DMS153 treated with DMSO at 0.1 percent for 48 hours (cell line): ENCODE results near the gene TMIGD1.
A peak's percentile ranks its signal among the peaks of the same experiment; 100 is the strongest.
"Not testable (repeated sequence)": the region's sequence is repeated elsewhere in the genome, so short reads cannot be mapped to it uniquely, and the experiment has no call there.

Experiments
- DNase-seq: peaks from one replicate; lab custom pipeline; 2025; ENCODE audit not compliant: unreplicated experiment; lab: John Stamatoyannopoulos, UW

TMIGD1 gene

GRCh38 chr17:30358055-30358760 is 24.4 kb upstream of the TMIGD1 start:
- DNase-seq: no peak

- no peak for DNase-seq
These were observed 23.6 kb upstream of the TMIGD1 start for GRCh38 chr17:30357476-30357875.

- DNase-seq: no peak
These were observed 20.8 kb upstream of the TMIGD1 start for GRCh38 chr17:30354701-30355100.

- DNase-seq: no peak
These were observed 18.5 kb upstream of the TMIGD1 start for GRCh38 chr17:30352240-30352814.

GRCh38 chr17:30351735-30352134 is 17.9 kb upstream of the TMIGD1 start:
- no peak for DNase-seq

GRCh38 chr17:30351263-30351662 is 17.4 kb upstream of the TMIGD1 start:
- not testable (repeated sequence) for DNase-seq

GRCh38 chr17:30349252-30349651 is 15.4 kb upstream of the TMIGD1 start:
- no peak for DNase-seq

- no peak for DNase-seq
These were observed 13.6 kb upstream of the TMIGD1 start for GRCh38 chr17:30347488-30347887.

GRCh38 chr17:30346221-30346795 is 12.5 kb upstream of the TMIGD1 start:
- DNase-seq: no peak

- no peak for DNase-seq
These were observed 11.7 kb upstream of the TMIGD1 start for GRCh38 chr17:30345527-30346075.

GRCh38 chr17:30345089-30345433 is 11.2 kb upstream of the TMIGD1 start:
- DNase-seq: no peak

- peak; percentile 87 for DNase-seq
These were observed 10.6 kb upstream of the TMIGD1 start for GRCh38 chr17:30344283-30345088.

GRCh38 chr17:30343796-30344195 is 9.9 kb upstream of the TMIGD1 start:
- no peak for DNase-seq

- not testable (repeated sequence) for DNase-seq
These were observed 9.4 kb upstream of the TMIGD1 start for GRCh38 chr17:30343244-30343643.

GRCh38 chr17:30341703-30342249 is 7.9 kb upstream of the TMIGD1 start:
- no peak for DNase-seq

GRCh38 chr17:30340801-30341356 is 7.0 kb upstream of the TMIGD1 start:
- no peak for DNase-seq

- no peak for DNase-seq
These were observed 5.2 kb upstream of the TMIGD1 start for GRCh38 chr17:30339086-30339485.

GRCh38 chr17:30337393-30337999 is 3.6 kb upstream of the TMIGD1 start:
- DNase-seq: no peak

- peak; percentile 94 for DNase-seq
These were observed 2.7 kb upstream of the TMIGD1 start for GRCh38 chr17:30336369-30337171.

GRCh38 chr17:30334421-30334820 is 564 bp upstream of the TMIGD1 start:
- no peak for DNase-seq
